Esophagus squamous epithelium (tissue), 4 donors: ENCODE measurements around the gene DGLUCY.

Source experiments
- POLR2A ChIP-seq, 4 donors: fragments of 450-650 bp; IDR thresholded peaks; one replicate each; pipeline ENCODE4 v1.6.1; 2017; ENCODE audit warnings: antibody characterized with exemption in 4 of 4, mild to moderate bottlenecking in 4 of 4, moderate library complexity in 3 of 4
- TF ChIP-seq, protein P1 (sequence below), 6 experiments: fragments of 450-650 bp in 4 of 6; fragments of 200-600 bp in 2 of 6; sonication (generic) in 2 of 6; IDR thresholded peaks; one replicate each; pipeline ENCODE4 v1.5.1; 2016 to 2019; ENCODE audit warnings: antibody characterized with exemption in 6 of 6, mild to moderate bottlenecking in 4 of 6, moderate library complexity in 4 of 6

DNA sequence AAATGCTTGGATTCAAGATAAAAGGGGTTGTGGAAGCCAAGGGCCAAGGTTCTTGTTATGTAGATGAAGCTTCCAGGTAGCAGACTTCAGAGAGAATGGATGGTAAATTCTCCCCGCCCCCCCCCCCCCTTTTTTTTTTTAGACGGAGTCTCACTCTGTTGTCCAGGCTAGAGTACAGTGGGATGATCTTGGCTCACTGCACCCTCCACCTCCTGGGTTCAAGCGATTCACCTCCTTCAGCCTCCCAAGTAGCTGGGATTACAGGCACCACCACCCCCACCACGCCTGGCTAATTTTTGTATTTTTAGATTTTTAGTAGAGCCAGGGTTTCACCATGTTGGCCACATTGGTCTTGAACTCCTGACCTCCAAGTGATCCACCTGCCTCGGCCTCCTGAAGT is 4.1 kb downstream of the DGLUCY start:
- TF ChIP-seq, protein P1, sequence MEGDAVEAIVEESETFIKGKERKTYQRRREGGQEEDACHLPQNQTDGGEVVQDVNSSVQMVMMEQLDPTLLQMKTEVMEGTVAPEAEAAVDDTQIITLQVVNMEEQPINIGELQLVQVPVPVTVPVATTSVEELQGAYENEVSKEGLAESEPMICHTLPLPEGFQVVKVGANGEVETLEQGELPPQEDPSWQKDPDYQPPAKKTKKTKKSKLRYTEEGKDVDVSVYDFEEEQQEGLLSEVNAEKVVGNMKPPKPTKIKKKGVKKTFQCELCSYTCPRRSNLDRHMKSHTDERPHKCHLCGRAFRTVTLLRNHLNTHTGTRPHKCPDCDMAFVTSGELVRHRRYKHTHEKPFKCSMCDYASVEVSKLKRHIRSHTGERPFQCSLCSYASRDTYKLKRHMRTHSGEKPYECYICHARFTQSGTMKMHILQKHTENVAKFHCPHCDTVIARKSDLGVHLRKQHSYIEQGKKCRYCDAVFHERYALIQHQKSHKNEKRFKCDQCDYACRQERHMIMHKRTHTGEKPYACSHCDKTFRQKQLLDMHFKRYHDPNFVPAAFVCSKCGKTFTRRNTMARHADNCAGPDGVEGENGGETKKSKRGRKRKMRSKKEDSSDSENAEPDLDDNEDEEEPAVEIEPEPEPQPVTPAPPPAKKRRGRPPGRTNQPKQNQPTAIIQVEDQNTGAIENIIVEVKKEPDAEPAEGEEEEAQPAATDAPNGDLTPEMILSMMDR (IDR thresholded peaks at IDR 0.05), result no peak
- no peak for TF ChIP-seq POLR2A (IDR thresholded peaks at IDR 0.05)
